Gastroesophageal sphincter (tissue), 4 donors: ENCODE measurements around the gene VCX. TPM values are rescaled to one million over a fixed set of nuclear protein-coding genes. Genes with fewer than 3 reads are reported as not detected.

Experiments
- ATAC-seq: fragments of 150-250 bp; one replicate; pipeline ENCODE4 v1.9.1; 2016; ENCODE audit warnings: mild to moderate bottlenecking, moderate library complexity
- H3K27ac ChIP-seq, 4 donors: fragments of 200-600 bp; sonication (generic) in 3 of 4; 1 replicate in 3 of 4; 2 replicates in 1 of 4; pipeline ENCODE4 v1.5.1; 2016 to 2019
- H3K27me3 ChIP-seq: fragments of 200-600 bp; sonication (generic); one replicate; pipeline ENCODE4 v1.5.1; 2019
- H3K36me3 ChIP-seq, 2 donors: fragments of 200-600 bp; sonication (generic); one replicate each; pipeline ENCODE4 v1.5.1; 2019; ENCODE audit warnings: control low read depth in 1 of 2
- H3K4me1 ChIP-seq, 3 donors: fragments of 200-600 bp; sonication (generic); 1 replicate in 2 of 3; 2 replicates in 1 of 3; pipeline ENCODE4 v1.5.1; 2016 to 2019; ENCODE audit warnings: control low read depth in 2 of 3
- H3K4me3 ChIP-seq, 2 donors: fragments of 200-600 bp; sonication (generic); one replicate each; pipeline ENCODE4 v1.5.1; 2019; ENCODE audit warnings: mild to moderate bottlenecking in 1 of 2, moderate library complexity in 1 of 2
- H3K9me3 ChIP-seq, 3 donors: fragments of 200-600 bp; sonication (generic); one replicate each; pipeline ENCODE4 v1.5.1; 2017 to 2019; ENCODE audit warnings: control low read depth in 2 of 3
- CTCF ChIP-seq, 4 experiments: fragments of 200-600 bp in 2 of 4; fragments of 450-650 bp in 2 of 4; sonication (generic) in 1 of 4; IDR thresholded peaks; one replicate each; pipeline ENCODE4 v1.5.1; 2017 to 2019; ENCODE audit warnings: antibody characterized with exemption in 4 of 4, mild to moderate bottlenecking in 2 of 4, moderate library complexity in 2 of 4
- EP300 ChIP-seq: sonication (generic); formaldehyde crosslinking; IDR thresholded peaks from one replicate; pipeline ENCODE4 v1.6.1; 2017; ENCODE audit warnings: antibody characterized with exemption, mild to moderate bottlenecking
- POLR2A ChIP-seq, 2 donors: fragments of 450-650 bp; IDR thresholded peaks; one replicate each; pipeline ENCODE4 v1.6.1; 2017; ENCODE audit warnings: antibody characterized with exemption in 2 of 2, mild to moderate bottlenecking in 2 of 2, moderate library complexity in 1 of 2
- POLR2AphosphoS5 ChIP-seq: sonication (generic); formaldehyde crosslinking; IDR thresholded peaks from one replicate; pipeline ENCODE4 v1.6.1; 2017; ENCODE audit warnings: antibody characterized with exemption
- WGBS, 2 donors: methylation state at CpG; one replicate each; pipeline ENCODE4 v1.1.5; 2018; ENCODE audit warnings: low coverage in 1 of 2; 5-methylcytosine and 5-hydroxymethylcytosine counted together
- total RNA-seq, 4 donors: library from RNA; depleted of rRNA; stranded (reverse); fragments of >200 nt; gene quantifications; one replicate each; pipeline ENCODE4 v1.1.0, GENCODE V29; 2016

The VCX gene
- total RNA-seq, 4 donors from 2014 or later = not detected

GRCh38 chrX:7841084-7841805, 1.7 kb upstream of the VCX start:
- H3K36me3 ChIP-seq = no peaks in the 10 kb centered on the region
- no peaks in the 10 kb centered on the region for H3K9me3 ChIP-seq
- ATAC-seq = no peak
- H3K4me3 ChIP-seq = no peak overlapping the region
- no peak for TF ChIP-seq CTCF (IDR thresholded peaks at IDR 0.05)
- no peak for TF ChIP-seq EP300
- TF ChIP-seq POLR2AphosphoS5 = no peak
- TF ChIP-seq POLR2A (IDR thresholded peaks at IDR 0.05) = no peak
- no peak overlapping the region for H3K27ac ChIP-seq
- 71 to 79% methylated on average over 3 of the region's 3 CpGs for WGBS, 2 donors
- no peaks in the 10 kb centered on the region for H3K4me1 ChIP-seq
- H3K27me3 ChIP-seq = no peaks in the 10 kb centered on the region

- Histone ChIP-seq H3K27me3 (no peaks in the 10 kb centered on the region), H3K9me3 (no peaks in the 10 kb centered on the region), H3K4me1 (no peaks in the 10 kb centered on the region), H3K4me3 (no peak overlapping the region), H3K36me3 (no peaks in the 10 kb centered on the region), H3K27ac (no peak overlapping the region)
- TF ChIP-seq CTCF (IDR thresholded peaks at IDR 0.05) (no peak), POLR2AphosphoS5 (no peak), EP300 (no peak), POLR2A (IDR thresholded peaks at IDR 0.05) (no peak)
- no peak for ATAC-seq
- WGBS, 2 donors = 0% methylated on average over 1 of the region's 1 CpG; no CpG with 5 or more reads in 1 of the 2 donors
These were observed 9.2 kb downstream of the VCX start for GRCh38 chrX:7852166-7852565.

- no peak for ATAC-seq
- Histone ChIP-seq H3K36me3 (no peaks in the 10 kb centered on the region), H3K4me3 (no peak overlapping the region), H3K27ac (no peak overlapping the region), H3K9me3 (no peaks in the 10 kb centered on the region), H3K27me3 (no peaks in the 10 kb centered on the region), H3K4me1 (no peaks in the 10 kb centered on the region)
- TF ChIP-seq POLR2AphosphoS5 = no peak
- no peak for TF ChIP-seq EP300
- no peak for TF ChIP-seq CTCF (IDR thresholded peaks at IDR 0.05)
- no peak for TF ChIP-seq POLR2A (IDR thresholded peaks at IDR 0.05)
- 57 to 71% methylated on average over 3 to 4 of the region's 4 CpGs for WGBS, 2 donors
These were observed 29.1 kb downstream of the VCX start for GRCh38 chrX:7872042-7872441.

- Histone ChIP-seq H3K27ac (no peak overlapping the region), H3K9me3 (no peaks in the 10 kb centered on the region), H3K4me3 (no peak overlapping the region), H3K27me3 (no peaks in the 10 kb centered on the region), H3K4me1 (no peaks in the 10 kb centered on the region), H3K36me3 (no peaks in the 10 kb centered on the region)
- no peak for ATAC-seq
- 69 to 100% methylated on average over 1 to 2 of the region's 2 CpGs for WGBS, 2 donors
- TF ChIP-seq POLR2AphosphoS5 (no peak), CTCF (IDR thresholded peaks at IDR 0.05) (no peak), POLR2A (IDR thresholded peaks at IDR 0.05) (no peak), EP300 (no peak)
These were observed 34.0 kb downstream of the VCX start for GRCh38 chrX:7876957-7877356.

- ATAC-seq = no peak
- no peak overlapping the region for H3K4me3 ChIP-seq
- no peak overlapping the region for H3K27ac ChIP-seq
- no peaks in the 10 kb centered on the region for H3K27me3 ChIP-seq
- no peaks in the 10 kb centered on the region for H3K36me3 ChIP-seq
- no peak for TF ChIP-seq POLR2AphosphoS5
- no peak for TF ChIP-seq EP300
- TF ChIP-seq POLR2A (IDR thresholded peaks at IDR 0.05) = no peak
- TF ChIP-seq CTCF (IDR thresholded peaks at IDR 0.05) = no peak
- no peaks in the 10 kb centered on the region for H3K9me3 ChIP-seq
- 64 to 94% methylated on average over 2 of the region's 2 CpGs for WGBS, 2 donors
- H3K4me1 ChIP-seq = no peaks in the 10 kb centered on the region
These were observed 46.2 kb downstream of the VCX start for GRCh38 chrX:7889135-7889534.
